ENCODE data around the gene ANXA6. TPM values are rescaled to one million over a fixed set of nuclear protein-coding genes. Genes with fewer than 3 reads are reported as not detected.
"Not testable (repeated sequence)": the region's sequence is repeated elsewhere in the genome, so short reads cannot be mapped to it uniquely, and the experiment has no call there.

ANXA6 gene
- total RNA-seq (2014; rRNA removed; shearing (Covaris generic)) = 178 and 190 TPM in 2 replicates

GRCh38 chr5:151157426-151158286 lies at the start of gene ANXA6:
TSS of gene ANXA6 (minus strand) at chr5:151157779. CDS start at chr5:151147901, 9,878 bp downstream.
- peak; percentile 94 for DNase-seq (ENCODE audit: low read depth)

- DNase-seq (ENCODE audit: low read depth) = no peak
Measured at GRCh38 chr5:151205411-151205810, 47.8 kb upstream of the ANXA6 start.

- no peak for DNase-seq (ENCODE audit: low read depth)
Measured at GRCh38 chr5:151204051-151204450, 46.5 kb upstream of the ANXA6 start.

GRCh38 chr5:151202381-151203139 lies 45.0 kb upstream of the ANXA6 start:
- DNase-seq (ENCODE audit: low read depth) = peak; percentile 93

GRCh38 chr5:151200913-151201595 lies 43.5 kb upstream of the ANXA6 start:
- no peak for DNase-seq (ENCODE audit: low read depth)

- no peak for DNase-seq (ENCODE audit: low read depth)
Measured at GRCh38 chr5:151199581-151200185, 42.1 kb upstream of the ANXA6 start.

GRCh38 chr5:151198861-151199260 lies 41.3 kb upstream of the ANXA6 start:
- no peak for DNase-seq (ENCODE audit: low read depth)

GRCh38 chr5:151197291-151197600 lies 39.7 kb upstream of the ANXA6 start:
- DNase-seq (ENCODE audit: low read depth) = not testable (repeated sequence)

GRCh38 chr5:151196556-151197290 lies 39.1 kb upstream of the ANXA6 start:
- no peak for DNase-seq (ENCODE audit: low read depth)

GRCh38 chr5:151195622-151196021 lies 38.0 kb upstream of the ANXA6 start:
- no peak for DNase-seq (ENCODE audit: low read depth)

- DNase-seq (ENCODE audit: low read depth) = no peak
Measured at GRCh38 chr5:151192626-151193025, 35.0 kb upstream of the ANXA6 start.

- DNase-seq (ENCODE audit: low read depth) = no peak
Measured at GRCh38 chr5:151191661-151192060, 34.1 kb upstream of the ANXA6 start.

- DNase-seq (ENCODE audit: low read depth) = no peak
Measured at GRCh38 chr5:151189151-151189550, 31.6 kb upstream of the ANXA6 start.

GRCh38 chr5:151186538-151186937 lies 29.0 kb upstream of the ANXA6 start:
- no peak for DNase-seq (ENCODE audit: low read depth)

GRCh38 chr5:151186052-151186451 lies 28.5 kb upstream of the ANXA6 start:
- DNase-seq (ENCODE audit: low read depth) = no peak

- peak; percentile 50 for DNase-seq (ENCODE audit: low read depth)
Measured at GRCh38 chr5:151184316-151185042, 26.9 kb upstream of the ANXA6 start.

- peak; percentile 63 for DNase-seq (ENCODE audit: low read depth)
Measured at GRCh38 chr5:151183456-151184245, 26.1 kb upstream of the ANXA6 start.

GRCh38 chr5:151182976-151183375 lies 25.4 kb upstream of the ANXA6 start:
- no peak for DNase-seq (ENCODE audit: low read depth)

GRCh38 chr5:151182524-151182900 lies 24.9 kb upstream of the ANXA6 start:
- no peak for DNase-seq (ENCODE audit: low read depth)
